Ectodermal cell (in vitro differentiated cells): ENCODE data around the gene PRLR.

Experiments
- H3K27ac ChIP-seq: 2 replicates; pipeline ENCODE4 v1.7.0; 2013; ENCODE audit warnings: mild to moderate bottlenecking, low read depth, low read length; ENCODE audit not compliant: insufficient read depth, poor library complexity, severe bottlenecking
- H3K27me3 ChIP-seq: 2 replicates; pipeline ENCODE4 v1.7.0; 2013; ENCODE audit warnings: mild to moderate bottlenecking, low read length; ENCODE audit not compliant: insufficient read depth, control insufficient read depth, poor library complexity, severe bottlenecking
- H3K36me3 ChIP-seq: one replicate; pipeline ENCODE4 v1.7.0; 2013; ENCODE audit warnings: low read length; ENCODE audit not compliant: control insufficient read depth, insufficient read depth
- H3K4me1 ChIP-seq: one replicate; pipeline ENCODE4 v1.7.0; 2013; ENCODE audit warnings: low read length; ENCODE audit not compliant: control insufficient read depth, insufficient read depth
- H3K4me3 ChIP-seq: 2 replicates; pipeline ENCODE4 v1.7.0; 2013; ENCODE audit warnings: low read depth, low read length, control low read depth; ENCODE audit not compliant: insufficient read depth
- H3K9me3 ChIP-seq: 2 replicates; pipeline ENCODE4 v1.7.0; 2013; ENCODE audit warnings: mild to moderate bottlenecking, low read length, moderate library complexity; ENCODE audit not compliant: control insufficient read depth
- WGBS, 2 experiments: methylation state at CpG; one replicate each; pipeline ENCODE4 v1.1.7; 2013; ENCODE audit warnings: missing lambda C conversion rate in 2 of 2; 5-methylcytosine and 5-hydroxymethylcytosine counted together

PRLR gene

DNA sequence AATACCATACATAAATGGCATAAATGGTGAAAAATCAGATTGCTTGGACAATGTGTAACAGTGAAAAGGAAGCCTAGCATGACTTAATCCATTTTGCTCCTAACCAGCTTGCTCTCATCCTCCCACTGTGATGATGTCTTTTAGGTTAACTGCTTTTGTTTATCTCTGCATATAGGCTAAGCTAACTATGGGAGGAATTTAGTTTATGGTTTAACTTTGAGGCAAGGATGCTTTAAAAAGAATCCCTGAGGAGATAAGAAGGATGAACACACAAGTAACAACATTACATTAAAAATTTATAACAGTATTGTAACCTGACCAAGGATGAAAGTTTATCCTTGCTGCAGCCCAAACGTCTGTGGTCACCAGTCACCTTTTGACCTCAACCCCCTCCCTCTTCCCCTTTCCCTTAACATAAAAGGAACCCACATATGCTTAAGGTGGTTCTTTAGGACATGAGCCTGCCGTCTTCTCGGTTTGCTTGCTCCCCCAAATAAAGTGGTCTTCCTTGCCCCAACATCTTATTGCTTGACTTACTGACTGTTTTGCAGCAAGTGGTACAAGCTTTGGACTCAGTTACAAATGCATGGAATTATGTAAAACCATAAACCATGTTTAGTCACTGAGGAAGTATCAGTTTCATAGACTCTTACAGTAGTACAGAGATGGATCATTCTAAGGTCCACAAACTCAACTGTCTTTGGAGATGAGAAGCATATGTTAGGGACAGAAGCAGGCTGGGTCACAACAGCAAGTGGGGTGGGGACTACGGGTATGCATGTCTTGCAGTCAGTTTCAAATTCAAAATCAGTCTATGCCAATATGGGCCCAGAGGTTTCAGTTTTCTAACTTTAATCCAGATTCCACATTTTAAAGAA, 213.9 kb downstream of the PRLR start:
- WGBS, 2 experiments, result 66 to 75% methylated on average over 4 of the region's 4 CpGs
- Histone ChIP-seq H3K9me3 (no peaks in the 10 kb centered on the region), H3K36me3 (no peaks in the 10 kb centered on the region), H3K4me1 (no peaks in the 10 kb centered on the region), H3K27me3 (no peaks in the 10 kb centered on the region), H3K4me3 (no peak overlapping the region), H3K27ac (no peak overlapping the region)

- 84 to 85% methylated on average over 4 of the region's 4 CpGs for WGBS, 2 experiments
- no peaks in the 10 kb centered on the region for H3K27me3 ChIP-seq
Measured at GRCh38 chr5:35015063-35015462, 215.2 kb downstream of the PRLR start.

DNA sequence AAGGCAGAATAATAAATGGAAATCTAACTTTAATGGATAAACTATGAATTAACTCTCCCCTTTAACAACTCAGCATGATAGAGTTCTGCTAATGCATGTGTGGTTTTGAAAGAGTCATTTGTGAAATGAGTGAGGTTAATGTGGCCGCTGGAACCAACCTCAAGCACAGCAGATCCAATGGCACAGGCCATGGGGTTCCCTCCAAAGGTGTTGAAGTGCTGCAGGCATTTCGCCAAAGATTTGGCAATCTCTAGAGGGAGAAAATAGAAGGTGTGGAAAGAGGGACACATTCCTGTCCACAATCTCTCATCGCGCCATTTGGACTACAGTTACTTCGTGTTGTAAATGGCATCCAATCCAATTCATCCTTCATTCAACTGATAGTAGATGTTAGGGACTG, 217.5 kb downstream of the PRLR start:
- Histone ChIP-seq H3K4me3 (no peak overlapping the region), H3K4me1 (no peaks in the 10 kb centered on the region), H3K36me3 (no peaks in the 10 kb centered on the region), H3K27ac (no peak overlapping the region), H3K27me3 (no peaks in the 10 kb centered on the region), H3K9me3 (no peaks in the 10 kb centered on the region)
- 97 to 99% methylated on average over 5 of the region's 5 CpGs for WGBS, 2 experiments

More at GRCh38 chr5:35015063-35015462, 215.2 kb downstream of the PRLR start:
- Histone ChIP-seq H3K36me3 (no peaks in the 10 kb centered on the region), H3K27ac (no peak overlapping the region), H3K4me1 (no peaks in the 10 kb centered on the region), H3K9me3 (no peaks in the 10 kb centered on the region), H3K4me3 (no peak overlapping the region)

GRCh38 chr5:35012365-35012764, 217.9 kb downstream of the PRLR start:
- Histone ChIP-seq H3K36me3 (no peaks in the 10 kb centered on the region), H3K9me3 (no peaks in the 10 kb centered on the region), H3K27me3 (no peaks in the 10 kb centered on the region), H3K4me3 (no peak overlapping the region), H3K4me1 (no peaks in the 10 kb centered on the region), H3K27ac (no peak overlapping the region)
- WGBS, 2 experiments, result 83 to 100% methylated on average over 2 of the region's 3 CpGs

- H3K27ac ChIP-seq, result no peak overlapping the region
- no peaks in the 10 kb centered on the region for H3K36me3 ChIP-seq
- no peak overlapping the region for H3K4me3 ChIP-seq
- no peaks in the 10 kb centered on the region for H3K27me3 ChIP-seq
- no peaks in the 10 kb centered on the region for H3K9me3 ChIP-seq
- no peaks in the 10 kb centered on the region for H3K4me1 ChIP-seq
Measured at GRCh38 chr5:35010676-35011075, 219.6 kb downstream of the PRLR start.

DNA sequence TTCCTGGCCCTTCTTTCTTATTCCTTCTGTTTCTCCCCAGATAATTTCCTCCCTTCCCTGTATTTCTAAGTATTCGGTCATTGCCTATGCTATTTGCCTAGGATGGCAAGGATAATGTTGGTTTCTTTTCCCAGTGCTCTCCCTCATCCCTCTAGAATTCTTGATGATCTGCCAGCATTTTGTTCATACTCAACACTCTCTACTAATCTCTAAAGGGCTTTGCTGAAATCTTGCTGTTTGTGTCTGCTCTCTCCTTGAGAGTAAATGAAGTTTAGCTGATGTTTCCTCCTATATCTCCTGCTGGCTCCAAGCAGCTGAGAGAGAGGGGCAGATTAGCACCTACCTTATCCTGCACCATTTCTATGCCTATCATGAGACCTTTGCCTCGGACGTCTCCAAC, 220.6 kb downstream of the PRLR start:
- no peaks in the 10 kb centered on the region for H3K9me3 ChIP-seq
- no peak overlapping the region for H3K27ac ChIP-seq
- no peaks in the 10 kb centered on the region for H3K4me1 ChIP-seq
- WGBS, 2 experiments, result 92 to 97% methylated on average over 3 of the region's 3 CpGs
- H3K27me3 ChIP-seq, result no peaks in the 10 kb centered on the region
- no peak overlapping the region for H3K4me3 ChIP-seq
- no peaks in the 10 kb centered on the region for H3K36me3 ChIP-seq

- H3K4me3 ChIP-seq, result no peak overlapping the region
- WGBS, 2 experiments, result 57 to 85% methylated on average over 2 of the region's 2 CpGs
- H3K27me3 ChIP-seq, result no peaks in the 10 kb centered on the region
- H3K4me1 ChIP-seq, result no peaks in the 10 kb centered on the region
- no peaks in the 10 kb centered on the region for H3K36me3 ChIP-seq
- no peaks in the 10 kb centered on the region for H3K9me3 ChIP-seq
- no peak overlapping the region for H3K27ac ChIP-seq
Measured at GRCh38 chr5:35009019-35009418, 221.3 kb downstream of the PRLR start.

GRCh38 chr5:35004771-35005170, 225.5 kb downstream of the PRLR start:
- Histone ChIP-seq H3K9me3 (no peaks in the 10 kb centered on the region), H3K27ac (no peak overlapping the region), H3K36me3 (no peaks in the 10 kb centered on the region), H3K4me1 (no peaks in the 10 kb centered on the region), H3K27me3 (no peaks in the 10 kb centered on the region), H3K4me3 (no peak overlapping the region)
- 89 to 95% methylated on average over 1 of the region's 1 CpG for WGBS, 2 experiments

- H3K36me3 ChIP-seq, result no peaks in the 10 kb centered on the region
- no peak overlapping the region for H3K4me3 ChIP-seq
- H3K27me3 ChIP-seq, result no peaks in the 10 kb centered on the region
- H3K4me1 ChIP-seq, result no peaks in the 10 kb centered on the region
- H3K27ac ChIP-seq, result no peak overlapping the region
- WGBS, 2 experiments, result 66 to 71% methylated on average over 5 of the region's 5 CpGs
- H3K9me3 ChIP-seq, result no peaks in the 10 kb centered on the region
Measured at GRCh38 chr5:35004200-35004599, 226.1 kb downstream of the PRLR start.

DNA sequence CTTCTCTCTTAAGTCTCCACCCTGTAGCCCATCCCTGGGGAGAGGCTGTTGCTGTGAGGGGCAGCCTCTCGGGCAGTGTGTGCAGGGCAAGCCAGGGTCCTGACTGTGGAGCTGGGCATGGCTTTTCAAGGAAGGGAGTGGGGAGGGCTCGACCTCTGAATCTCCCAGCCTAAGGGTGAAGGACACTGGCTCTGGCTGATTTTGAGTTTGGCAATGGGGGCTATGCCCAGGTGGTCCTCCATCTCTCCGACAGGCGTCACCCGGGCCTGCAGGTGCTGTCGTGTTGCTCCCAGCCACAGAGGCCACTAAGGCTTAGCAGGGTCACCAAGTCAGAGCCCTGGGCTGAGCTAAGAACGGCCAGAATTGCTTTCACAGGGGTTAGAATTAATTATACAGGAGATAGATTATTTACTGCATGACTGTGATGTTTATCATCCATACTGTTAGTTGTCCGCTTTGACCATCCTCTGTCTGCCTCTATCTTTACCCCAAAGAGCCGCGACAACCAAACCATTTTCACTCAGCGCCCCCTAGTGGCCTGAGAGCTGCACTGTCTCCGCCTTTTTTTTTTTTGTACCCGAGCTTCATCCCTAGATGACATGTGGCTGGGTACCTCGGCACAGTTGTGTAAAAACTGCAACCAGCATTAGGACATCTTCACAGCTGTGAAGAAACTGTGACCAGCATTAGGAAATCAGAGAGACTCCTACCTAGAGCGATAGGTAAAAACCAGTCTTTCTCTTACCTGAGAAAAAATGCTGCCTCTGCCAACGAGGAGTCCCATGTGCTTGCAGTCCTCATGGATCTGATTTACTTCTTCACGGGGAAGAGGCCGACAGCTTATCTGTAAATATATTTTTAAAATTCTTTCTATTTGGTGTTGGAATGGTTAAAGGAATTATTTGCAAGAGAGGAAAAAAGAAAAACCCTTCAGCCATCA, 227.0 kb downstream of the PRLR start:
- Histone ChIP-seq H3K27ac (no peak overlapping the region), H3K4me3 (no peak overlapping the region), H3K27me3 (no peaks in the 10 kb centered on the region), H3K4me1 (no peaks in the 10 kb centered on the region), H3K36me3 (no peaks in the 10 kb centered on the region), H3K9me3 (no peaks in the 10 kb centered on the region)
- 50 to 53% methylated on average over 16 to 18 of the region's 18 CpGs for WGBS, 2 experiments
